Common myeloid progenitor, CD34-positive (primary cell): Measurements from ENCODE around the gene AIM2.
A peak's percentile ranks its signal among the peaks of the same experiment; 100 is the strongest.

ENCODE experiments used
- CTCF ChIA-PET: fragments of 350-600 bp; sonication (Branson Sonifier 250); formaldehyde crosslinking; loops from one replicate; lab custom pipeline; 2021; ENCODE audit warnings: antibody characterized with exemption; lab: Charles Lee
- POLR2A ChIA-PET: fragments of 350-600 bp; sonication (Branson Sonifier 250); formaldehyde crosslinking; loops from one replicate; lab custom pipeline; 2021; ENCODE audit warnings: antibody characterized with exemption; lab: Charles Lee
- DNase-seq, 3 donors: peaks; one replicate each; pipeline versions ENCODE4 v3.0.0 to v3.0.0-alpha.2; 2013
- H3K27ac ChIP-seq, 2 experiments: 1 replicate in 1 of 2; 2 replicates in 1 of 2; pipeline ENCODE4 v1.7.0; 2013; ENCODE audit warnings: inconsistent platforms in 2 of 2, low read length in 2 of 2, mild to moderate bottlenecking in 2 of 2, low read depth in 1 of 2, moderate library complexity in 1 of 2; ENCODE audit not compliant: severe bottlenecking in 2 of 2, insufficient read depth in 1 of 2, poor library complexity in 1 of 2
- H3K27me3 ChIP-seq, 5 experiments: replicated peaks in 2 of 5; 1 replicate in 3 of 5; 2 replicates in 2 of 5; pipeline versions ENCODE4 v1.6.1 to v1.7.0; 2013; ENCODE audit warnings: low read length in 4 of 5, mild to moderate bottlenecking in 2 of 5, moderate library complexity in 2 of 5, inconsistent platforms in 1 of 5; ENCODE audit not compliant: insufficient read depth in 5 of 5, control insufficient read depth in 4 of 5
- H3K36me3 ChIP-seq, 4 experiments: 1 replicate in 2 of 4; 2 replicates in 2 of 4; pipeline versions ENCODE4 v1.6.1 to v1.7.0; 2013; ENCODE audit warnings: low read length in 3 of 4, control low read depth in 1 of 4, mild to moderate bottlenecking in 1 of 4; ENCODE audit not compliant: control insufficient read depth in 4 of 4, insufficient read depth in 4 of 4
- H3K4me1 ChIP-seq, 4 experiments: 1 replicate in 3 of 4; 2 replicates in 1 of 4; pipeline versions ENCODE4 v1.6.1 to v1.7.1; 2013; ENCODE audit warnings: low read length in 3 of 4, mild to moderate bottlenecking in 3 of 4, control low read depth in 1 of 4, inconsistent platforms in 1 of 4, moderate library complexity in 1 of 4; ENCODE audit not compliant: control insufficient read depth in 4 of 4, insufficient read depth in 4 of 4; ENCODE audit errors: control extremely low read depth in 1 of 4
- H3K4me3 ChIP-seq, 7 experiments: 1 replicate in 4 of 7; 2 replicates in 3 of 7; pipeline versions ENCODE4 v1.5.1 to v1.7.0; 2013; ENCODE audit warnings: mild to moderate bottlenecking in 7 of 7, low read length in 6 of 7, moderate library complexity in 6 of 7, inconsistent platforms in 2 of 7, low read depth in 2 of 7, control low read depth in 1 of 7; ENCODE audit not compliant: insufficient read depth in 4 of 7, control insufficient read depth in 1 of 7; ENCODE audit errors: extremely low read depth in 1 of 7
- H3K9me3 ChIP-seq, 5 experiments: 1 replicate in 4 of 5; 2 replicates in 1 of 5; pipeline versions ENCODE4 v1.6.1 to v1.7.1; 2013; ENCODE audit warnings: low read length in 4 of 5, mild to moderate bottlenecking in 2 of 5, inconsistent platforms in 1 of 5, low read depth in 1 of 5, moderate library complexity in 1 of 5; ENCODE audit not compliant: control insufficient read depth in 4 of 5, insufficient read depth in 2 of 5; ENCODE audit errors: control extremely low read depth in 1 of 5
- WGBS: methylation state at CpG from one replicate; pipeline ENCODE4 v1.1.5; 2013; ENCODE audit not compliant: insufficient coverage; 5-methylcytosine and 5-hydroxymethylcytosine counted together

Gene AIM2

DNA sequence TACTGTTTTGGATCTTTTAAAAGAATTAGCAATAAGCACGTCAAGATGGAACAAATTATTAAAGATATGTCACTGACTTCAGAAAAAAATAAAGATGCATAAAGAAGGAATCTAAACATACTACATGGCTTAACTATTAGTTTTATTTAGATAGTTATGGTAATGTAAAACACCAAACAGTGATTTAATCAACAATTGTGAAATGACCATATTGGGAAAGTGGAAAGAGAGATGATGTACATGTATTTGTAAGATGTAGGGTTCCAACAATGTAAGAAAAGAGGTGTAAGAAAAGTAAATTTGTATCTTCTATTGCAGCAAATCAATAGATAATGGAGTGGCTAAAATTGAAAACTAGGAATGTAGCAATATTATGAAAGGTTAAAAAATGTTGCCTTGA lies 6.4 kb upstream of the AIM2 start:
- H3K4me1 ChIP-seq, result peaks cover 2 to 41% (median 15%) of the 10 kb centered on the region in 4 experiments
- no peaks in the 10 kb centered on the region for H3K9me3 ChIP-seq
- H3K4me3 ChIP-seq, result no peak overlapping the region
- WGBS, result no CpG with 5 or more reads among the region's 1 CpG
- H3K27me3 ChIP-seq, result no peaks in the 10 kb centered on the region
- no peaks in the 10 kb centered on the region for H3K36me3 ChIP-seq
- ChIA-PET POLR2A (no interaction called here), CTCF (interaction anchor here (1.1 to 1.7 kb wide), 2 partner anchors 11 to 27 kb away, joined by 3 to 8 read pairs; no protein-coding TSS in a partner anchor)
- DNase-seq, result no peak
- no peak overlapping the region for H3K27ac ChIP-seq

DNA sequence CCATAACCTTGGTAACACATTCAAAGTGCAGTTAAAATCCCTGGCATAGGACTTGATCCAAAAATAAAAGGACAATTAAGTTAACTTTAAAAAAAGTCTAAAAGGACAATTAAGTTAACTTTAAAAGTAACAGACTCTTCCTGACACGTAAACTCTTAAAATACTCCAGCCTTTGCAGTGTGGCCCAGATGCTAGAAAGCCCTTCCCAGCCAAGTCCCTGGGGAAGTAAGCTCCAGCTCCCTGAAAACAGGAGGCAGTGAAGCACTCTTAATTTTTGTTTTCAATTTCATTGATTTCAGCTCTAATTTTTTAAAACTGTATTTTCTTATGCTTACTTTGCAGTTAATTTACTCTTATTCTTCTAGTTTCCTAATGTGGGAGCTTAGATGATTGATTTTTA lies 5.1 kb upstream of the AIM2 start:
- WGBS, result 100% methylated on average over 1 of the region's 1 CpG
- no peak overlapping the region for H3K27ac ChIP-seq
- no peaks in the 10 kb centered on the region for H3K36me3 ChIP-seq
- peaks cover 2 to 29% (median 12%) of the 10 kb centered on the region in 4 experiments for H3K4me1 ChIP-seq
- H3K27me3 ChIP-seq, result no peaks in the 10 kb centered on the region
- ChIA-PET POLR2A (no interaction called here), CTCF (interaction anchor here (0.9 kb wide), 1 partner anchor 10 kb away, joined by 8 read pairs; no protein-coding TSS in a partner anchor)
- DNase-seq, result no peak
- H3K9me3 ChIP-seq, result no peaks in the 10 kb centered on the region
- no peak overlapping the region for H3K4me3 ChIP-seq

- Histone ChIP-seq H3K4me1 (peaks cover 2 to 9% (median 7%) of the 10 kb centered on the region in 4 experiments), H3K27ac (no peak overlapping the region), H3K36me3 (no peaks in the 10 kb centered on the region), H3K4me3 (no peak overlapping the region), H3K9me3 (no peaks in the 10 kb centered on the region), H3K27me3 (no peaks in the 10 kb centered on the region)
- ChIA-PET CTCF (no interaction called here), POLR2A (no interaction called here)
- 100% methylated on average over 1 of the region's 1 CpG for WGBS
- DNase-seq, result no peak
Observed at GRCh38 chr1:159079525-159079924, 3.0 kb upstream of the AIM2 start.

- no peaks in the 10 kb centered on the region for H3K9me3 ChIP-seq
- H3K36me3 ChIP-seq, result no peaks in the 10 kb centered on the region
- CTCF ChIA-PET, result interaction anchor here (0.7 to 1.3 kb wide), 2 partner anchors 9 to 65 kb away, joined by 3 to 5 read pairs; no protein-coding TSS in a partner anchor
- H3K27me3 ChIP-seq, result no peaks in the 10 kb centered on the region
- no peak overlapping the region for H3K27ac ChIP-seq
- DNase-seq, result no peak
- POLR2A ChIA-PET, result no interaction called here
- no peaks in the 10 kb centered on the region for H3K4me1 ChIP-seq
- peak overlapping the region in 1 of 7 experiments; percentile 34 for H3K4me3 ChIP-seq
- 95% methylated on average over 11 of the region's 12 CpGs for WGBS
Observed at GRCh38 chr1:159077120-159077961, 775 bp upstream of the AIM2 start.

DNA sequence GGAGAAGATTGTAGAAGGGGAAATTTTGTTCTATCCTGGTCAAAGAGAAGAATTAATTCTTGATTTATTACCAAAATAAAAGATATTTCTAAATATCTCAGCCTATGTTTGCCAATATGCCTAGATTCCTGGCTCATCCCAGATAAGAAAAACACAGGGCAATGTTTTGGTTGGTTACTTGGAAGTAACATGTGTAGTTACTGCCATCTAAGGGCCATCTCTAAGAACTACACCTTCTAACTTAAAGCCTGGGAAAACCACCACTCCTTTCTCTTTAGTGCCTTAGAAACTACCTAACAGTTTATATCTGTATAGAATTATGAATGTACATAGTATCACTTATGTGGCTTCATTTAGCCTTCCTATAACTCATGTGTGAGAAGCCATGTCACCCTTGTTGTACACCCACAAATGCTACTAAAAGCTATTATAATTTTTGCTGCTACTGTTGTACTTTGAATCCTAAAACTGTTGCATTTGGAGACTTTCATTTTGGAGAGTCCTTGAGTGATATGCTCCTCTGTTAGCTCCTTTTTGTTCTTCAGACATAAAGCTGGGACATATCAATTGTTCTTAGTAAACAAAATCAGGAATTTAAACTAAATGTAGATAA lies 4.5 kb downstream of the AIM2 start:
- Histone ChIP-seq H3K27me3 (no peaks in the 10 kb centered on the region), H3K27ac (no peak overlapping the region), H3K4me3 (no peak overlapping the region), H3K9me3 (no peaks in the 10 kb centered on the region), H3K4me1 (peaks cover 9 to 19% (median 11%) of the 10 kb centered on the region in 4 experiments), H3K36me3 (no peaks in the 10 kb centered on the region)
- DNase-seq, result peak; percentile 54 to 68 (median 58)
- ChIA-PET CTCF (interaction anchor here (0.8 to 3.6 kb wide), 14 partner anchors 10 to 954 kb away, joined by 3 to 25 read pairs (median 4); partner anchors contain the start of gene IFI16), POLR2A (no interaction called here)

- DNase-seq, result peak in 2 of 3 donors; percentile 42 to 54
- Histone ChIP-seq H3K27ac (no peak overlapping the region), H3K36me3 (no peaks in the 10 kb centered on the region), H3K27me3 (no peaks in the 10 kb centered on the region), H3K4me3 (no peak overlapping the region), H3K9me3 (no peaks in the 10 kb centered on the region), H3K4me1 (peaks cover 10 to 19% (median 11%) of the 10 kb centered on the region in 4 experiments)
- CTCF ChIA-PET, result interaction anchor here (1.0 to 1.9 kb wide), 5 partner anchors 9 to 418 kb away, joined by 3 to 5 read pairs (median 3); no protein-coding TSS in a partner anchor
- WGBS, result no CpG with 5 or more reads among the region's 2 CpGs
- POLR2A ChIA-PET, result interaction anchor here (0.7 kb wide), 1 partner anchor 310 kb away, joined by 3 read pairs; no protein-coding TSS in a partner anchor
Observed at GRCh38 chr1:159068886-159069285, 7.7 kb downstream of the AIM2 start.
